Stimulated activated CD4-positive, alpha-beta T cell treated with anti-CD3 and anti-CD28 coated beads, Interleukin-1b, Interleukin-23, amount 100 ng/mL, for 24 hours (primary cell): ENCODE measurements around the gene CDCA7.
A peak's percentile ranks its signal among the peaks of the same experiment; 100 is the strongest.
"Not testable (repeated sequence)": the region's sequence is repeated elsewhere in the genome, so short reads cannot be mapped to it uniquely, and the experiment has no call there.

ENCODE experiments used
- DNase-seq, 4 experiments: peaks; one replicate each; pipeline ENCODE4 v3.0.0-alpha.2; 2020; ENCODE audit warnings: low read depth in 4 of 4, low spot score in 1 of 4

The CDCA7 gene

GRCh38 chr2:173354582-173355131, at the start of gene CDCA7:
CDCA7 (plus strand) TSS chr2:173354872; CDS start chr2:173354964, 92 bp downstream.
- peak in 3 of 4 experiments; percentile 33 to 73 (median 58) for DNase-seq

GRCh38 chr2:173305303-173305702, 49.4 kb upstream of the CDCA7 start:
- no peak for DNase-seq

GRCh38 chr2:173307293-173307692, 47.4 kb upstream of the CDCA7 start:
- no peak for DNase-seq

- not testable (repeated sequence) for DNase-seq
Observed at GRCh38 chr2:173309370-173309769, 45.3 kb upstream of the CDCA7 start.

GRCh38 chr2:173311844-173312606, 42.6 kb upstream of the CDCA7 start:
- no peak for DNase-seq

- DNase-seq: no peak
Observed at GRCh38 chr2:173323371-173323770, 31.3 kb upstream of the CDCA7 start.

GRCh38 chr2:173326806-173327205, 27.9 kb upstream of the CDCA7 start:
- no peak for DNase-seq

- DNase-seq: no peak
Observed at GRCh38 chr2:173327421-173327820, 27.3 kb upstream of the CDCA7 start.

GRCh38 chr2:173333003-173333402, 21.7 kb upstream of the CDCA7 start:
- DNase-seq: not testable (repeated sequence)

GRCh38 chr2:173339807-173340206, 14.9 kb upstream of the CDCA7 start:
- DNase-seq: no peak

GRCh38 chr2:173343921-173344320, 10.8 kb upstream of the CDCA7 start:
- DNase-seq: no peak

- DNase-seq: no peak
Observed at GRCh38 chr2:173346035-173346434, 8.6 kb upstream of the CDCA7 start.

GRCh38 chr2:173347305-173348168, 7.1 kb upstream of the CDCA7 start:
- DNase-seq: no peak

GRCh38 chr2:173349287-173349686, 5.4 kb upstream of the CDCA7 start:
- no peak for DNase-seq

GRCh38 chr2:173350383-173350782, 4.3 kb upstream of the CDCA7 start:
- no peak for DNase-seq

GRCh38 chr2:173351879-173352278, 2.8 kb upstream of the CDCA7 start:
- DNase-seq: no peak

GRCh38 chr2:173353556-173353955, 1.1 kb upstream of the CDCA7 start:
- no peak for DNase-seq

GRCh38 chr2:173354073-173354581, 545 bp upstream of the CDCA7 start:
- DNase-seq: no peak

- peak in 2 of 4 experiments; percentile 13 to 26 for DNase-seq
Observed at GRCh38 chr2:173355132-173355865, 627 bp downstream of the CDCA7 start.

GRCh38 chr2:173355866-173356508, 1.3 kb downstream of the CDCA7 start:
- DNase-seq: peak in 2 of 4 experiments; percentile 0 to 15
